Panc1 (cell line): ENCODE results near the gene GDF2. TPM values are rescaled to one million over a fixed set of nuclear protein-coding genes. Genes with fewer than 3 reads are reported as not detected.

Source experiments
- ATAC-seq: fragments of 200-7000 bp; cut with Tn5 transposase; 2 replicates; pipeline ENCODE4 v1.9.1; 2020; ENCODE audit warnings: mild to moderate bottlenecking, moderate library complexity
- BruUV-seq: library from RNA; stranded (reverse); fragments of 400-500 nt; replicated peaks from 2 replicates; lab custom pipeline; 2021; lab: Mats Ljungman, UMichigan
- CTCF ChIA-PET: fragments of 300-600 bp; sonication (Branson Sonifier 250); formaldehyde crosslinking; loops from one replicate; lab custom pipeline; 2022; ENCODE audit warnings: antibody characterized with exemption; lab: Charles Lee
- POLR2A ChIA-PET: fragments of 300-600 bp; sonication (Branson Sonifier 250); formaldehyde crosslinking; loops from one replicate; lab custom pipeline; 2022; ENCODE audit warnings: antibody characterized with exemption; lab: Charles Lee
- DNase-seq: peaks from one replicate; pipeline ENCODE4 v3.0.0-alpha.2; 2010; ENCODE audit warnings: low read depth, low spot score
- H3K27ac ChIP-seq: 2 replicates; pipeline ENCODE4 v1.5.1; 2011; ENCODE audit warnings: mild to moderate bottlenecking, low read length, inconsistent platforms
- H3K27me3 ChIP-seq: fragments of 200-500 bp; sonication (Bioruptor generic); 2 replicates; pipeline ENCODE4 v1.6.0; 2014; ENCODE audit warnings: low read length, inconsistent platforms; ENCODE audit not compliant: control insufficient read depth, insufficient read depth
- H3K36me3 ChIP-seq: fragments of 200-500 bp; sonication (Bioruptor generic); 2 replicates; pipeline ENCODE4 v1.5.1; 2014; ENCODE audit warnings: inconsistent platforms, mild to moderate bottlenecking, low read length, moderate library complexity; ENCODE audit not compliant: control insufficient read depth, insufficient read depth
- H3K4me1 ChIP-seq: 2 replicates; pipeline ENCODE4 v1.5.1; 2011; ENCODE audit warnings: inconsistent platforms, mild to moderate bottlenecking, low read length, moderate library complexity; ENCODE audit not compliant: control insufficient read depth, insufficient read depth
- H3K4me3 ChIP-seq, 2 experiments: 2 replicates each; pipeline ENCODE4 v1.5.1; 2011 to 2012; ENCODE audit warnings: low read depth in 2 of 2, low read length in 2 of 2, mild to moderate bottlenecking in 2 of 2, inconsistent platforms in 1 of 2, moderate library complexity in 1 of 2
- H3K9me3 ChIP-seq: fragments of 200-500 bp; sonication (Bioruptor generic); 2 replicates; pipeline ENCODE4 v1.5.1; 2014; ENCODE audit warnings: low read depth, mild to moderate bottlenecking, inconsistent platforms, low read length, moderate library complexity; ENCODE audit not compliant: control insufficient read depth, insufficient read depth
- POLR2AphosphoS5 ChIP-seq: IDR thresholded peaks from 2 replicates; pipeline ENCODE4 v1.6.1; 2012; ENCODE audit warnings: mild to moderate bottlenecking, low read depth, low read length, moderate library complexity
- SIN3A ChIP-seq: IDR thresholded peaks from 2 replicates; pipeline ENCODE4 v1.6.1; 2012; ENCODE audit warnings: low read depth, mild to moderate bottlenecking, low read length, moderate library complexity, borderline replicate concordance; ENCODE audit not compliant: insufficient read depth
- TCF7L2 ChIP-seq: IDR thresholded peaks from 2 replicates; pipeline ENCODE4 v1.6.1; 2011; ENCODE audit warnings: mild to moderate bottlenecking, low read depth, low read length, inconsistent platforms
- in situ Hi-C: cut with HindIII; loops from 2 replicates; pipeline ENCODE4 v1.10.0; 2016; ENCODE audit warnings: low sequenced_read_pairs, low pct_unique_long_range_greater_than_20kb
- intact Hi-C: fragments of 100-400 bp; cut with micrococcal nuclease; formaldehyde crosslinking; loops from one replicate; pipeline ENCODE4 v1.10.0; 2022; ENCODE audit not compliant: unreplicated experiment
- total RNA-seq: library from RNA; stranded (reverse); gene quantifications from one replicate; pipeline ENCODE4 v1.2.1, GENCODE V29; 2021; ENCODE audit not compliant: unreplicated experiment
- TF ChIP-seq, protein P1 (sequence below): fragments of 450-650 bp; IDR thresholded peaks from 2 replicates; pipeline ENCODE4 v1.5.1; 2017; ENCODE audit warnings: mild to moderate bottlenecking
- TF ChIP-seq, protein P2 (sequence below), 2 experiments: IDR thresholded peaks; 2 replicates each; pipeline ENCODE4 v1.6.1; 2011 to 2012; ENCODE audit warnings: low read depth in 2 of 2, control low read depth in 1 of 2, low read length in 1 of 2, mild to moderate bottlenecking in 1 of 2, moderate library complexity in 1 of 2; ENCODE audit not compliant: insufficient read depth in 1 of 2

Gene GDF2
- total RNA-seq, 1 experiment from 2014 or later, result not detected

DNA sequence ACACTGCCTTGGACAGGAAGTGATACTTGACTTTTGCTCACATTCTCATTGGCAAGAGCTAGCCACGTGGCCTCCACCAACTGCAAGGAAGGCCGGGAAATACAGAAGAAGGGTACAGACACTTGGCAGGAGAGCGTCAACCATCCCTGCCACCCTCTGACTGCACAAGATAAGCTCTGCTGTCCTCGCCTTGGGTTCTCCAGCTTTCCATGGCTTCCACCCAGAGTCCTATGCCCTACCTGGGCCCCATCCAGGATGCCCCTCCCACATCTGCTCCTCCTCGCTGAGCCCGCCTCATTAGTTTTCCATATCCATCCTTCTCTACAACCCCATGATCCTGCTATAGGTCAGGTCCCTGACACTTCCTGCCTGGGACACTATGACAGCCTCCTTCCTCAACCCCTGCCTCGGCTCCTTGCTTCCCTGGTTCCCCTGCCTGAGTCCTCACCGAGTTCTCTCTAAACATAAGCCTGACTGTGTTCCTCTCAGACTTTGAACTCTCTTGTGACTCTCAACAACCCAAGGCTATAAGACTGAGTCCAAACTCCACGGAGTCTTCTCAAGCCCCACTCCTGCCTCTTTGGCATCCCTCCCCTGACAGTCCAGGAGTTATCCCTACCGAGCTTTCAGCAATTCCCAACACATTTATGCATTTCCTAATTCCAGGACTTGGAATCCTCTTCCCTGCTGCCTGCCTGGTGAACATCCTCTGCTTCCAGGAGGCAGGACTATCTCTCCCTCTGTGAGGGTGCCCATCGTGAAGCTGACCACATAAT, 45.5 kb upstream of the GDF2 start:
- H3K36me3 ChIP-seq, result no peaks in the 10 kb centered on the region
- in situ Hi-C loops (no loop called here), intact Hi-C loops (no loop called here)
- POLR2A ChIA-PET, result interaction anchor here (0.6 kb wide), 1 partner anchor 133 kb away, joined by 10 read pairs; no protein-coding TSS in a partner anchor
- no peak overlapping the region for H3K4me3 ChIP-seq
- no peaks in the 10 kb centered on the region for H3K9me3 ChIP-seq
- ATAC-seq (no peak), DNase-seq (no peak)
- no peaks in the 10 kb centered on the region for H3K4me1 ChIP-seq
- TF ChIP-seq SIN3A, result no peak
- no peak for TF ChIP-seq POLR2AphosphoS5
- TF ChIP-seq, protein P1, sequence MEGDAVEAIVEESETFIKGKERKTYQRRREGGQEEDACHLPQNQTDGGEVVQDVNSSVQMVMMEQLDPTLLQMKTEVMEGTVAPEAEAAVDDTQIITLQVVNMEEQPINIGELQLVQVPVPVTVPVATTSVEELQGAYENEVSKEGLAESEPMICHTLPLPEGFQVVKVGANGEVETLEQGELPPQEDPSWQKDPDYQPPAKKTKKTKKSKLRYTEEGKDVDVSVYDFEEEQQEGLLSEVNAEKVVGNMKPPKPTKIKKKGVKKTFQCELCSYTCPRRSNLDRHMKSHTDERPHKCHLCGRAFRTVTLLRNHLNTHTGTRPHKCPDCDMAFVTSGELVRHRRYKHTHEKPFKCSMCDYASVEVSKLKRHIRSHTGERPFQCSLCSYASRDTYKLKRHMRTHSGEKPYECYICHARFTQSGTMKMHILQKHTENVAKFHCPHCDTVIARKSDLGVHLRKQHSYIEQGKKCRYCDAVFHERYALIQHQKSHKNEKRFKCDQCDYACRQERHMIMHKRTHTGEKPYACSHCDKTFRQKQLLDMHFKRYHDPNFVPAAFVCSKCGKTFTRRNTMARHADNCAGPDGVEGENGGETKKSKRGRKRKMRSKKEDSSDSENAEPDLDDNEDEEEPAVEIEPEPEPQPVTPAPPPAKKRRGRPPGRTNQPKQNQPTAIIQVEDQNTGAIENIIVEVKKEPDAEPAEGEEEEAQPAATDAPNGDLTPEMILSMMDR, result no peak
- no peak overlapping the region for H3K27ac ChIP-seq
- no TSS peak for BruUV-seq
- H3K27me3 ChIP-seq, result peaks cover 2% of the 10 kb centered on the region; the same call in 1 of the 2 replicates
- CTCF ChIA-PET, result no interaction called here

DNA sequence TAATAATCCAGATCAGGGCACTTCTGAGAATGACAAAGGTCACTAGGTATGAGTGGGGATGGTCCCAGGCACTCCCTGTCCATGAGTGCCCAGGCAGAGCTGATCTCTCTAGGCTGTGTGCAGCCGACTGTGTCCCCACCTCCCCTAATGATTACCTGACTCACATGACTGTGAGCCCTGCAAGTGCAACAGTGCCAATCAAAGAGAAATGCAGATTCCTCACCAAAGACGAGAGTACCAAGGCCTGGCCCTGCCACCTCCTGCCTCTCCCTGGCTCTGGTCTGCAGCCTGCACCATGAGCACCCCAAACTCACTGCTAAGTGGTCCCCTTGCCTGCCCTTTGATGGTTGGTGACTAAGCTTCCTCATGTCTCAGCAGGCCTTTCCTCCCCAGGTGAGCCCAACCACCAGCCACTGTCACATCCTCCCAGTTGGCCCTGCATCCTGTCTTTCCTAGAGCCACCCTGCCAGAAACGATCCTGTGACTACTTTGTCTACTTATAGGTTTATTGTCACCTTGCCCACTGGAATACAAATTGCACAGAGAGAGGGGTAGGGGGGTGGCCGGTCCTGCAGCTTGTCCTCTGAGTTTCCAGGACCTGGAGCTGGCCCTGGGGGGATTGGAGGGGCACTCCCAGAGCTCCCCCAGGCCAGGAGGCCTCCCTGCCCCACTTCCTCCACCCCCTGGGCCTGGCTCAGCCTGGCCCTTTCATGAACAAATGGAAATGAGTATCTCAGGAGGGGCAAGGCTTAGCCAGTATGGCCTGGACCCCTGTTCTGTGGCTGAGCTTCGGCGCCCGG, 44.7 kb upstream of the GDF2 start:
- ATAC-seq, result no peak; the same call in 1 of the 2 replicates
- TF ChIP-seq, protein P2, sequence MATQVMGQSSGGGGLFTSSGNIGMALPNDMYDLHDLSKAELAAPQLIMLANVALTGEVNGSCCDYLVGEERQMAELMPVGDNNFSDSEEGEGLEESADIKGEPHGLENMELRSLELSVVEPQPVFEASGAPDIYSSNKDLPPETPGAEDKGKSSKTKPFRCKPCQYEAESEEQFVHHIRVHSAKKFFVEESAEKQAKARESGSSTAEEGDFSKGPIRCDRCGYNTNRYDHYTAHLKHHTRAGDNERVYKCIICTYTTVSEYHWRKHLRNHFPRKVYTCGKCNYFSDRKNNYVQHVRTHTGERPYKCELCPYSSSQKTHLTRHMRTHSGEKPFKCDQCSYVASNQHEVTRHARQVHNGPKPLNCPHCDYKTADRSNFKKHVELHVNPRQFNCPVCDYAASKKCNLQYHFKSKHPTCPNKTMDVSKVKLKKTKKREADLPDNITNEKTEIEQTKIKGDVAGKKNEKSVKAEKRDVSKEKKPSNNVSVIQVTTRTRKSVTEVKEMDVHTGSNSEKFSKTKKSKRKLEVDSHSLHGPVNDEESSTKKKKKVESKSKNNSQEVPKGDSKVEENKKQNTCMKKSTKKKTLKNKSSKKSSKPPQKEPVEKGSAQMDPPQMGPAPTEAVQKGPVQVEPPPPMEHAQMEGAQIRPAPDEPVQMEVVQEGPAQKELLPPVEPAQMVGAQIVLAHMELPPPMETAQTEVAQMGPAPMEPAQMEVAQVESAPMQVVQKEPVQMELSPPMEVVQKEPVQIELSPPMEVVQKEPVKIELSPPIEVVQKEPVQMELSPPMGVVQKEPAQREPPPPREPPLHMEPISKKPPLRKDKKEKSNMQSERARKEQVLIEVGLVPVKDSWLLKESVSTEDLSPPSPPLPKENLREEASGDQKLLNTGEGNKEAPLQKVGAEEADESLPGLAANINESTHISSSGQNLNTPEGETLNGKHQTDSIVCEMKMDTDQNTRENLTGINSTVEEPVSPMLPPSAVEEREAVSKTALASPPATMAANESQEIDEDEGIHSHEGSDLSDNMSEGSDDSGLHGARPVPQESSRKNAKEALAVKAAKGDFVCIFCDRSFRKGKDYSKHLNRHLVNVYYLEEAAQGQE (IDR thresholded peaks at IDR 0.05; ENCODE audit: insufficient read depth in 1 of 2, low read depth in 2 of 2, low read length in 1 of 2), result no peak
- no peak for TF ChIP-seq SIN3A
- TF ChIP-seq TCF7L2, result no peak
- TF ChIP-seq POLR2AphosphoS5, result no peak
- TF ChIP-seq, protein P1, result no peak
- no peaks in the 10 kb centered on the region for H3K9me3 ChIP-seq
- no peaks in the 10 kb centered on the region for H3K4me1 ChIP-seq
- ChIA-PET POLR2A (no interaction called here), CTCF (no interaction called here)
- intact Hi-C loops (no loop called here), in situ Hi-C loops (no loop called here)
- no peaks in the 10 kb centered on the region for H3K36me3 ChIP-seq
- no peak overlapping the region for H3K4me3 ChIP-seq
- BruUV-seq, result no TSS peak
- H3K27ac ChIP-seq, result no peak overlapping the region
- peaks cover 2% of the 10 kb centered on the region; the same call in 1 of the 2 replicates for H3K27me3 ChIP-seq
- no peak for DNase-seq
